Transverse colon (tissue), 4 donors: ENCODE data around the gene TMEM209. TPM values are rescaled to one million over a fixed set of nuclear protein-coding genes. Genes with fewer than 3 reads are reported as not detected.

Experiments used
- DNase-seq: peaks from one replicate; pipeline ENCODE4 v3.0.0-alpha.2; 2019
- H3K27ac ChIP-seq, 4 donors: fragments of 200-600 bp; sonication (generic); 2 replicates each; pipeline ENCODE4 v1.5.1; 2016 to 2018; ENCODE audit warnings: inconsistent platforms in 4 of 4
- H3K27me3 ChIP-seq: fragments of 200-600 bp; sonication (generic); 2 replicates; pipeline ENCODE4 v1.5.1; 2017; ENCODE audit warnings: inconsistent platforms
- H3K36me3 ChIP-seq, 4 donors: fragments of 200-600 bp; sonication (generic); 2 replicates each; pipeline ENCODE4 v1.5.1; 2017 to 2019; ENCODE audit warnings: inconsistent platforms in 4 of 4
- H3K4me1 ChIP-seq, 4 donors: fragments of 200-600 bp; sonication (generic); 2 replicates each; pipeline ENCODE4 v1.5.1; 2017 to 2020; ENCODE audit warnings: inconsistent platforms in 4 of 4
- H3K4me3 ChIP-seq, 4 donors: fragments of 200-600 bp; sonication (generic); 1 replicate in 1 of 4; 2 replicates in 3 of 4; pipeline versions ENCODE4 v1.5.1 to v1.6.1; 2017 to 2019; ENCODE audit warnings: inconsistent platforms in 4 of 4
- H3K9me3 ChIP-seq, 2 donors: fragments of 200-600 bp; sonication (generic); 2 replicates each; pipeline ENCODE4 v1.5.1; 2017 to 2019; ENCODE audit warnings: inconsistent platforms in 2 of 2
- EP300 ChIP-seq: sonication (generic); formaldehyde crosslinking; IDR thresholded peaks from one replicate; pipeline ENCODE4 v1.6.1; 2017; ENCODE audit warnings: antibody characterized with exemption, low read depth
- POLR2A ChIP-seq: fragments of 450-650 bp; IDR thresholded peaks from one replicate; pipeline ENCODE4 v1.6.1; 2016; ENCODE audit warnings: antibody characterized with exemption, mild to moderate bottlenecking, moderate library complexity
- POLR2AphosphoS5 ChIP-seq, 3 donors: sonication (generic); formaldehyde crosslinking; IDR thresholded peaks; one replicate each; pipeline ENCODE4 v1.6.1; 2016; ENCODE audit warnings: antibody characterized with exemption in 3 of 3
- WGBS, 2 donors: methylation state at CpG; one replicate each; pipeline ENCODE4 v1.1.5; 2018; ENCODE audit warnings: low coverage in 1 of 2; 5-methylcytosine and 5-hydroxymethylcytosine counted together
- in situ Hi-C, 4 donors: fragments of 200-750 bp; cut with MboI; loops; one replicate each; pipeline versions ENCODE4 v1.15.0 to v1.15.1; 2017; ENCODE audit warnings: low sequenced_read_pairs in 3 of 4, low pct_ligation_motif_present in 1 of 4, low pct_unique_long_range_greater_than_20kb in 1 of 4
- intact Hi-C: fragments of 100-400 bp; cut with DNase I; formaldehyde crosslinking; loops from one replicate; pipeline ENCODE4 v1.15.1; 2023; ENCODE audit warnings: low total_unique reads
- total RNA-seq, 4 donors: library from RNA; depleted of rRNA; stranded (reverse); fragments of >200 nt; gene quantifications; one replicate each; pipeline ENCODE4 v1.1.0, GENCODE V29; 2016
- TF ChIP-seq, protein P1 (sequence below), 5 experiments: fragments of 200-600 bp in 3 of 5; fragments of 450-650 bp in 2 of 5; sonication (generic) in 3 of 5; IDR thresholded peaks; 1 replicate in 2 of 5; 2 replicates in 3 of 5; pipeline ENCODE4 v1.5.1; 2016 to 2017; ENCODE audit warnings: antibody characterized with exemption in 5 of 5, inconsistent platforms in 3 of 5, mild to moderate bottlenecking in 2 of 5, moderate library complexity in 1 of 5

The TMEM209 gene
- total RNA-seq, 4 donors from 2014 or later: 8.6 to 57.5 (median 17.8) TPM

DNA sequence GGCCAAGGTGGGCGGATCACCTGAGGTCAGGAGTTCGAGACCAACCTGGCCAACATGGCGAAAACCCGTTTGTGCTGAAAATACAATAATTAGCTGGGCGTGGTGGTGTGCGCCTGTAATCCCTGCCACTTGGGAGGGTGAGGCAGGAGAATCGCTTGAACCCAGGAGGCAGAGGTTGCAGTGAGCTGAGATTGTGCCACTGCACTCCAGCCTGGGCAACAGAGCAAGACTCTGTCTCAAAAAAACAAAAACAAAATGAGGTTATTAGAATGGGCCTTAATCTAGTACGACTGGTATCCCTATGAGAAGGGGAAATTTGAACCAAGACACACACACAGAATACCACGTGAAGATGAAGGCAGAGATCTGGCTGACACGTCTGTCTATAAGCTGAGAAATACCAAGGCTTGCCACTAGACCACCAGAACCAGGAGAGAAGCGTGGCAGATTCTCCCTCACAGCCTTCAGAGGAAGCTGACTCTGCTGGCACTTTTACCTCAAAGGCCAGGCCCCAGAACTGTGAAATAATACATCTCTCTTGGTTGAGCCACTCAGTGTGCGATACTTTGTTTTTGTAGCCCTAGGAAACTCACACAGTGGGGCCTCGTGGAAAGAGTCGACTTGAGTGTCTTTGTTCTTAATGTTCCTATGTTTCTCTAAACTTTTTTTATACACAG, 59.6 kb downstream of the TMEM209 start:
- Histone ChIP-seq H3K4me1 (peaks cover 13 to 36% (median 28%) of the 10 kb centered on the region in 4 donors), H3K36me3 (no peaks in the 10 kb centered on the region), H3K4me3 (no peak overlapping the region), H3K27me3 (no peaks in the 10 kb centered on the region), H3K9me3 (no peaks in the 10 kb centered on the region), H3K27ac (peak overlapping the region in 3 of 4 donors; percentile 50 to 65 (median 62))
- WGBS, 2 donors: 77 to 83% methylated on average over 9 to 14 of the region's 14 CpGs
- no peak for DNase-seq
- TF ChIP-seq, protein P1, sequence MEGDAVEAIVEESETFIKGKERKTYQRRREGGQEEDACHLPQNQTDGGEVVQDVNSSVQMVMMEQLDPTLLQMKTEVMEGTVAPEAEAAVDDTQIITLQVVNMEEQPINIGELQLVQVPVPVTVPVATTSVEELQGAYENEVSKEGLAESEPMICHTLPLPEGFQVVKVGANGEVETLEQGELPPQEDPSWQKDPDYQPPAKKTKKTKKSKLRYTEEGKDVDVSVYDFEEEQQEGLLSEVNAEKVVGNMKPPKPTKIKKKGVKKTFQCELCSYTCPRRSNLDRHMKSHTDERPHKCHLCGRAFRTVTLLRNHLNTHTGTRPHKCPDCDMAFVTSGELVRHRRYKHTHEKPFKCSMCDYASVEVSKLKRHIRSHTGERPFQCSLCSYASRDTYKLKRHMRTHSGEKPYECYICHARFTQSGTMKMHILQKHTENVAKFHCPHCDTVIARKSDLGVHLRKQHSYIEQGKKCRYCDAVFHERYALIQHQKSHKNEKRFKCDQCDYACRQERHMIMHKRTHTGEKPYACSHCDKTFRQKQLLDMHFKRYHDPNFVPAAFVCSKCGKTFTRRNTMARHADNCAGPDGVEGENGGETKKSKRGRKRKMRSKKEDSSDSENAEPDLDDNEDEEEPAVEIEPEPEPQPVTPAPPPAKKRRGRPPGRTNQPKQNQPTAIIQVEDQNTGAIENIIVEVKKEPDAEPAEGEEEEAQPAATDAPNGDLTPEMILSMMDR (IDR thresholded peaks at IDR 0.05): no peak
- no peak for TF ChIP-seq POLR2AphosphoS5 (IDR thresholded peaks at IDR 0.05)
- no peak for TF ChIP-seq POLR2A
- no peak for TF ChIP-seq EP300
- intact Hi-C loops: no loop called here
- in situ Hi-C loops: no loop called here

DNA sequence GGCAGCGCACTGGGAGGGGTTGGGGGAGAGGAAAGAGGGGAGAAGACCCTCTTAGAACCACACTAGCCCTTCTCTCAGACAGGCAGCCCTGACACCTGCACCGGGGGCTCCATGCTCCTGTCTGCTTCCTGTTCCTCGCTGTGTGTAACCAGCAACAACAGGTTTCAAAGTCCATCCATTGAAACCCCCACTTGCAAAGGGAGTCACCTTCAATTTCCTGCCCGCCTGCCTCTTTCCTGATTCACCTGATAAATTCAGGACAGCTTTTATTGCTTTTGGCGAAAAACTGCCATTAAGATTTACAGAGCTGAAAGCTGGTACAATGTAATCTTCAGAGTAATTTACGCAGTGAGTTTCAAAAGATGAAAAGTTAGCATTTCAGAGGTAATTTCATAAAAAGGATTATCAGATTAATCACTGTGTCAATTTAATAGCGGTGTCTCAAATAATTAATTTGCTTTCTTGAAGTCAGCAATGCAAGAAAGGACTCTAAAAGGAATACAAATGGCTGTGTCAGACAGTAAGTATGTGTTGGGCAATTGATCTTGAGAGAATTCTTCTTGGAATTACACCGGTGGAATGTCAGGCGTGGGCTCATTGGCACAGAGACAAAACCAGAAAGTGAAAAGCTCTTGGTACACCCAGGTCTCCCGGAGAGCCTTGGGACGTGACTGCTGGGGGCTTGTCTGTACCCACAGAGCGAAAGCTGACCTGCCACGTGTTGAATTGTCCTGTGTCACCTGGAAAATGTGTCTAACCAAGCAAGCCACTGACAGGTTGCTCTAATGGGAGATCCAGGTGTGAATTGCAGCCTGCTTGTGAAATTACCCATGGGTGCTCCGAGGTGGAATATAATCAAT, 60.7 kb downstream of the TMEM209 start:
- WGBS, 2 donors: 40 to 48% methylated on average over 9 to 14 of the region's 14 CpGs
- intact Hi-C loops: no loop called here
- in situ Hi-C loops: no loop called here
- Histone ChIP-seq H3K36me3 (no peaks in the 10 kb centered on the region), H3K9me3 (no peaks in the 10 kb centered on the region), H3K27me3 (no peaks in the 10 kb centered on the region), H3K4me1 (peaks cover 13 to 31% (median 26%) of the 10 kb centered on the region in 4 donors), H3K4me3 (no peak overlapping the region), H3K27ac (peak overlapping the region; percentile 24 to 65 (median 56))
- peak; percentile 50 for DNase-seq
- TF ChIP-seq POLR2A: no peak
- TF ChIP-seq, protein P1 (IDR thresholded peaks at IDR 0.05): no peak
- no peak for TF ChIP-seq POLR2AphosphoS5 (IDR thresholded peaks at IDR 0.05)
- TF ChIP-seq EP300: no peak

DNA sequence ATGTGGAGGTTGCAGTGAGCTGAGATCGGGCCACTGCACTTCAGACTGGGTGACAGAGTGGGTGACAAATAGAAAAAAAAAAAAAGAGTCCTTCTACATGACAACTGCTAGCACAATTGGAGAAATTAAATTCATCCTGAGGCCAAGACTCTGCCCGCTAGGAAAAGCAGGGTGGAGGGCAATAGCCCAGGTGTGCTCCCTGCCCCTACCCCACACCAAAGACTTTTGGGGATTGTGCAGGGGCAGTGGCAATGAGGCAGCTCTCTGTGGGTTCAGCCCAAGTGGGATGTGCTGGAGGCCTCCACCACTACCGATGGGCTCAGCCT, 61.3 kb downstream of the TMEM209 start:
- in situ Hi-C loops: no loop called here
- no peak for TF ChIP-seq EP300
- no peak for TF ChIP-seq POLR2A
- peak overlapping the region; percentile 24 to 62 (median 44) for H3K27ac ChIP-seq
- peaks cover 13 to 30% (median 24%) of the 10 kb centered on the region in 4 donors for H3K4me1 ChIP-seq
- no peak for DNase-seq
- intact Hi-C loops: no loop called here
- no peaks in the 10 kb centered on the region for H3K9me3 ChIP-seq
- no peaks in the 10 kb centered on the region for H3K36me3 ChIP-seq
- H3K4me3 ChIP-seq: no peak overlapping the region
- 60 to 93% methylated on average over 2 to 3 of the region's 3 CpGs for WGBS, 2 donors
- no peaks in the 10 kb centered on the region for H3K27me3 ChIP-seq

DNA sequence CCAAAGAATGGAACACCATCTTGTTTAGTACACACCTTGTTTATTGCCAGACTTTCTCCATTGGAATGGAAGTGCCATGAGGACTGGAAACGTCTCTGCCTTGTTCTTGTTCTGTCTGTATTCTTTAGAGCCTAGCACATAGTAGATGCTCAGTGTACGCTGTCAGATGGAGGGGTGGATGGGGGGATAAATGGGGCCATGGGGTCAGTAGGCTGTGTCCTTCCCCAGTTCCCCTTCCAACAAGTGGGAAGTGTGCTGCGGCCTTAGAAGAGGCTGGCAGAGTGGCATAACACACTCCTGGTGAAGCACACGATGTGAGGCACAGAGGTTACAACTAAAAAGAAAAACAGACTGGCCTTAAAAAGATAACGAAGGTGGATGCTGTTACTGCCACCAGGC, 61.9 kb downstream of the TMEM209 start:
- WGBS, 2 donors: 92 to 95% methylated on average over 2 to 5 of the region's 5 CpGs
- no peak overlapping the region for H3K4me3 ChIP-seq
- DNase-seq: no peak
- in situ Hi-C loops (no loop called here), intact Hi-C loops (no loop called here)
- TF ChIP-seq, protein P1 (IDR thresholded peaks at IDR 0.05): no peak
- TF ChIP-seq POLR2AphosphoS5 (IDR thresholded peaks at IDR 0.05): no peak
- TF ChIP-seq POLR2A: no peak
- TF ChIP-seq EP300: no peak
- peaks cover 13 to 30% (median 24%) of the 10 kb centered on the region in 4 donors for H3K4me1 ChIP-seq
- no peaks in the 10 kb centered on the region for H3K36me3 ChIP-seq
- peak overlapping the region in 1 of 4 donors; percentile 62 for H3K27ac ChIP-seq
- no peaks in the 10 kb centered on the region for H3K27me3 ChIP-seq
- H3K9me3 ChIP-seq: no peaks in the 10 kb centered on the region
